Measurements from ENCODE around the gene GP5. TPM values are rescaled to one million over a fixed set of nuclear protein-coding genes. Genes with fewer than 3 reads are reported as not detected.

Gene GP5
- polyA plus RNA-seq, 3 donors, result 0.51 to 0.95 (median 0.69) TPM

DNA sequence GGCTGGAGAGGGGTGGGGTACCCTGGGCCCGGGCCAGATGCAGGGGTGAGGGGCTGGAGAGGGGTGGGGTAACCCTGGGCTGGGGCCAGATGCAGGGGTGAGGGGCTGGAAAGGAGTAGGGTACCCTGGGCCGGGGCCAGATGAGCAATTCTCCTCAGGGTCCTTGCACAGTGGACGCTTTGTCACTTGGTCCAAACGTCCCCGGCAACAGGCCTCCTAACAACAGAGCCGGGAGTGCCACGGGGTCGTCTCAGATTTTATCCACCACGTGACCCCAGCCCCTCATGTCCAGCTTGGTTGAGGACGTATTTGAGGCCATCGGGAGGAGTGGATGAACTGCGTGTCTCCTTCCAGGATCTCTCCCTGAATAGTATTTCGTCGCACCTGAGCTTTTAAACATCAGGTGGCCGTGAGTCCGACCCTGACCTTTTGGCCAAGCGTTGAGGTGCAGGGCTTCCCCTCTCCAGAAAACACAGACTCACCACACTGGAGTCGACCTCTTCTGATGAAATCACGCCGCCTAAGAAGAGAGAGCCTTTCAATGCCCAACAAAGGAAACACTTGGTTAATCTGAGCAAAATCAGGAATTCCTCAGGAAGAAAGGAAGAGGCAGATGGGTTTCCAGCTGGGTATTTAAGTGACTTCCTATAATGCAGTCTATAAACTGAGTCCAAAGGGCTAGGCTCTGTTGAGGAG, 16.7 kb downstream of the GP5 start:
- no peak for DNase-seq (ENCODE audit: extremely low read depth in 1 of 11, low read depth in 9 of 11, low spot score in 4 of 11)

DNA sequence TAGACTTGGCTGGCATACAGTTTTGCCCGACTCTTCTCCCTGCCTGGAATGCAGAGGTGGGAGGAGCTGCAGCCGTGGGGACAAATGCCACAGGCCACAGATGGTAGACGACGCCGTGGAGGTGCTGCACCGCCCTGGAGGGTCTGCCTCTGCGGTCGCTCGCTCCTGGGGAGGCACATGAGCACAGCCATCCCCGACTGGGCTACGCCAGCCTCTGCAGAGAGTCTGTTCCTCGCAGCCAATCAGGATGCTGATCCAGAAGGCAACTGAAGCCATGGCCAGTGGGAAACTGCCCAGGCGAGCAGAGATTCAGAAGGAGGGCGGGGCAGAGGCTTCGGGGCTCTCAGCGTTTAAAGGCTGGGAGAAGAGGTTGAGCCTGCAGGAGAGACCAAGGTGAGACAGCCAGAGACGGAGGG, 17.6 kb downstream of the GP5 start:
- no peak for DNase-seq (ENCODE audit: extremely low read depth in 1 of 11, low read depth in 9 of 11, low spot score in 4 of 11)

DNA sequence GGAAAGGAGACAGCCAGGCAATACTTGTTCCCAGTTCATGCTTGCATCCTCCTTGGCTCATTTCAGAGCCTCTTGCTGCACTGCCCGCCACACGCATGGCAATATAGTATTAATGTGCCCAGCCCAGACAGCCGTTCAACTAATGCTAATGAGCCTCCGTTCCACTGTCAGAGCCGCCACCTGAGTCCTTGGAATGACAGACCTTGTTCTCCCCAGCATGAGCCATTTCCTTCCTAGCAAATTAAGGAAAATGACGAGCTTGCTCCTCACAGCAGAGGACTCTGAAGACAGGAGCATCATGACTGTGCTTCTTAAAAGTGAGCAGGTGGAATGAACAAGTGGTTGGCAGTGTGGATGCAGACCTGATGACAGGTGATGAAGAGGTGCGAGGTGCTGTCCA, 18.7 kb downstream of the GP5 start:
- no peak for DNase-seq (ENCODE audit: extremely low read depth in 1 of 11, low read depth in 9 of 11, low spot score in 4 of 11)

DNA sequence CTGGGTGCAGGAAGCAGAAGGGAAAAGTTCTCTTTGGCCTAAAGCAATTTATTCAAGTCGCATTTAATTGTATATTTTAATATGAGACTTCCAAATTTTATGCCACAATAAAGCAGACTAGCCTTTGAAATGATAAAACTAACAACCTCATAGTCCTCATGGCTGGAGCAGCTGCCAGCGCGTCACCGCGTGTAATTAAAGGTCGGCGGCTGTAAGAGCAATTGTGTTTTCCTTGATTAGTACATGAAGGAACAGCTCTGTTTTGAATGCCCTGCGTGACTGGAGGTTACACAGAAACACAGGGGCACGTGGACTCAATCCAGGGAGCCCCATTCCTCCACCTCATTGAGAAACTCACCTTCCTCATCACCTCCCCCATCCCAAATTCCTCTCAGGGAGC, 19.4 kb downstream of the GP5 start:
- DNase-seq (ENCODE audit: extremely low read depth in 1 of 11, low read depth in 9 of 11, low spot score in 4 of 11), result no peak

DNA sequence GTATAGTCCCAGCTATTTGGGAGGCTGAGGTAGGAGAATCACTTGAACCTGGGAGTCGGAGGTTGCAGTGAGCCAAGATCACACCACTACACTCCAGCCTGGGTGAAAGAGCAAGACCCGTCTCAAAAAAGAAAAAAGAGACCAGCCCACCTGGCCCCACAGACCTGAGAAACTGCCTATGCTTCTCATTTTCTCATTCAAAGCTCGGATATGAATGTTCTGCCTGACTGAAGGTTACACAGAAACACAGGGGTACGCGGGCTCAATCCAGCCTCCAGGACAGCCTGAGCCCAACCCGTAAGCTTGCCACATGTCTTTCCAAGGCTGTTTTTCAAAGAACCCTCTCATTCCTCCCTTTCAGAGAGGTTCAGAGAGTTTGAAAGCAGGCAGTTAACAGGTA, 19.8 kb downstream of the GP5 start:
- DNase-seq (ENCODE audit: extremely low read depth in 1 of 11, low read depth in 9 of 11, low spot score in 4 of 11), result no peak

DNA sequence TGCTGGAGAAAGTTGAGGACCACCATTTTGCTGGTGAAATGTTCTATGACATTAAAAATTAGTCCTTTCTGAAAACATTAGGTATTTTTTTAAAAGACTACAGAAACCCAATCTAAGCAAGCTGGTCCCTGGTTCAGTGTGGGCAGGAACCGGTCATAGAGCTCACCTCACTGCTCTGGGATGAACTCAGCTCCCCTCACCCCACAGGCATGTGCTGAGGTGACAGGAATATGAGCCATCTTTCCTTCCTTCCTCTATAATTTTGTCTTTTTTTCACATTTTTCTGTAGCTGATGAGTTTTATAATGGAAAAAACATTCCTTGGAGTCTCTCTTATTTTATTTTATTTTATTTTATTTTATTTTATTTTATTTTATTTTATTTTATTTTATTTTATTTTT, 21.4 kb downstream of the GP5 start:
- no peak for DNase-seq (ENCODE audit: extremely low read depth in 1 of 11, low read depth in 9 of 11, low spot score in 4 of 11)

DNA sequence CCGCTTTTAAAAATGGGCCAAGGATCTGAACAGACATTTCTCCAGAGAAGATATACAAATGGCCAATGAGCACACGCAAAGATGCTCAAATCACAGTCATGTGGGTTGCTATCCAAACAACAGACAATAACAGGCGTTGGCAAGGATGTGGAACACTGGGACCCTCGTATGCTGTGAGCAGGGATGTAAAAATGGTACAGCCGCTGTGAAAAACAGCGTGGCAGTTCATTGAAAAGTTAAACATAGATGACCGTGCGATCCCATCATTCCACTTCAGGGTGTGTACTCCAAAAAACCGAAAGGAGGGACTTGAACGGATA, 22.9 kb downstream of the GP5 start:
- no peak for DNase-seq (ENCODE audit: extremely low read depth in 1 of 11, low read depth in 9 of 11, low spot score in 4 of 11)

DNA sequence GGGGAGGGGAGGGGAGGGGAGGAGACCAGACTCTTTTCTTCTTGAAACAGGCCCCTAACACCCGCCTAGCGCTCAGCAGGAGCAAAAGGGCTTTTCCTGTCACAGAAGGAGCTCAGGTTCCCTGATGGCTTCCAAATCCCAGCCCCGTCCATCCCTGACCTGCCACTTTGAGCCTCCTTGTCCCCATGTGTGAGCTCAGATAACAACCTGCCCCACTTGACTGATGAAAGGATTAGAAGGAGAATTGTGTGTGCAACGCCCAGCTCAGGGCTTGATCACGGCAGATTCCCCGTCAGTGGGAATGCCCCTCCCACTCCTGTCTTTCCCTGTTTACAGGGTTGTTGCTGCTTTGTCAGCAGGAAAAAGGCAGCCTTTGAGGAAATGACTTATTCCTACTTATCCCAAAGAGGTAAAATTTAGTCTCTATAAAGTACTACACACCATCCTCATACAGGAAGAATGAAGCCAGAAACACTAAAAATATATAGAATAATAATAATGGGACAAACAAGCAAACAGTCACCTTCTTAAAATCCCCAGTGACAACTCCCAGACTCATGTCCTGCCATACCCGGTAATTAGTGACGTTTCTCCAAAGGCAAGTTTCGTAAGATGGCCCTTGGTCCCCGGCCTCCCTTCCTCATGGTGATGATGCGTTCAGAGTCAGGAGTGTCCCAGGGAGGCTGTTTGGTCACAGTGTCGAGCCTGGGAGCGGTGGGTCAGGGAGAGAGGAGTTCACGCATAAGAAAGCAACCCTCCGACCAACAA, 23.4 kb downstream of the GP5 start:
- no peak for DNase-seq (ENCODE audit: extremely low read depth in 1 of 11, low read depth in 9 of 11, low spot score in 4 of 11)

DNA sequence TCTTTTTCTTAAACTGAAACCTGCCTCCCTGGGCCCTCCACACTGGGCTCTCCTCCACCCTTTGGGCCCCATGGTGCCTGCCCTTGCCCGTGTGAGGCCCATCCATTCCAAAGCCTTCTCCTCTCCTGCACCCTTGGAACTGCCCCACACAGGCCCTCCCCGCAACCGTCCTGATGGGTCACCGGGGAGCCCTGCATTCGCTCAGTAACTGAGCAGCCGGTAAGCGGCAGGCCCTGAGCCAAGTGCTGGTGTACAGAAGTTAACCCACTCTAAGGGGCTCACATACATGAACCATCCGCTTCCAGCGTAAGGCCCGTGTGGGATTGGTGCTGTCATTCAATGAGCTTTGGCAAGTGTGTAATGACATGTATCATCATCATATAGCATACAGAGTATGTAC, 24.1 kb downstream of the GP5 start:
- DNase-seq (ENCODE audit: extremely low read depth in 1 of 11, low read depth in 9 of 11, low spot score in 4 of 11), result no peak

DNA sequence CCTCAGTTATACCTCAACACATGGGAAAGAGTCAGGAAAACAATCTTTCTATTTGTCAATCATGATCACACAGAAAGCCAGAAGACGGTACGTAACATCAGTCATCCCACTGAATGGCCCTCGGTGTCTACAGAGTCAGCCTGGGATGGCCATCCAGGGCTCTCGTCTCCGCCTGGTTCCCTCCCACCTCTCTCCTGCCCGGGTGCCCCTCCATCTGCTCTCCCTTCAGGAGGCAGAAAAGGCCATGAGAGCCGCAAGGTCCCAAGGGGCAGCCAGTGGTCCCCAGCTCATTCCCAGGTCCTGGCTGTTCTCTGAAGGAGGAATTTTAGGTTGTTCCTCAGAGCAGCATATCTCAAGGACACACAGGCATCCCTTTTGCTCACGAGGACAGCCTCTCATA, 25.2 kb downstream of the GP5 start:
- DNase-seq (ENCODE audit: extremely low read depth in 1 of 11, low read depth in 9 of 11, low spot score in 4 of 11), result no peak

DNA sequence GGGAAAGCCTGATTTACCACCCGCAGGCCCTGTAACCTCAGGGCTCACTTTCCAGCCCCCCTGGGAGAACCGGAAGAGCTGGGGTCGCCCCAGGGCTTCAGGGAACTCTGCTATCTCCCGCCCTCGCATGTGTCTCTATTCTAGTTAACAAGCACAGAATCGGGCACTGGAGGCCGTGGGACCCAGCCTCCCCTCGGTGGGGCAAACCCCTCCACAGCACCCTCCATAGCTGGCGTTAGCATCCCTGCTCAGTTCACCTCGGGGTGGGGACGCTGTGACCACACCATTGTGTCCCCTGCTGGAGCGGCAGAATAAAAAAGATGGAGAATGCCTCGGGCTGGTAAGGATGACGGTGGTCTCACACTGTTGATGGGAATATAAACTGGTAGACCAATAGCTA, 26.0 kb downstream of the GP5 start:
- DNase-seq (ENCODE audit: extremely low read depth in 1 of 11, low read depth in 9 of 11, low spot score in 4 of 11), result no peak

DNA sequence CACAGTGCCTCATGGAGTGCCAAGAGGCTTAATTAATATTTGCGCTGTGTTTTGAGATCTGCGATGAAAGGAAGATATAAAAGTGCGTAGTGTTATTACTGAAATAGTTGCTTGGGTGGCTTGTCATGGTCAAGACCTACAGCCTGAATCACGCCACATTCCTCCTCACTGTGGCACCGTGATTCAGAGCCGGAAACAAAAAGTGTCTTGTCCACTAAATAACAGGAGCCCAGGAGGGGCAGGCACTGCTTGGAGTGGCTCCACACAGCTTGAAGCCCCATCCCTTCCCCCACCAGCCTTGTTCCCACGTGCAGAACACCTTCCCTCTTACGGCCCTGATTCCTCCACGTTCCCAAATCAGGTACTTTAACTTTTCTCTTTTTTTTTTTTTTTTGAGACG, 28.3 kb downstream of the GP5 start:
- DNase-seq (ENCODE audit: extremely low read depth in 1 of 11, low read depth in 9 of 11, low spot score in 4 of 11), result no peak

DNA sequence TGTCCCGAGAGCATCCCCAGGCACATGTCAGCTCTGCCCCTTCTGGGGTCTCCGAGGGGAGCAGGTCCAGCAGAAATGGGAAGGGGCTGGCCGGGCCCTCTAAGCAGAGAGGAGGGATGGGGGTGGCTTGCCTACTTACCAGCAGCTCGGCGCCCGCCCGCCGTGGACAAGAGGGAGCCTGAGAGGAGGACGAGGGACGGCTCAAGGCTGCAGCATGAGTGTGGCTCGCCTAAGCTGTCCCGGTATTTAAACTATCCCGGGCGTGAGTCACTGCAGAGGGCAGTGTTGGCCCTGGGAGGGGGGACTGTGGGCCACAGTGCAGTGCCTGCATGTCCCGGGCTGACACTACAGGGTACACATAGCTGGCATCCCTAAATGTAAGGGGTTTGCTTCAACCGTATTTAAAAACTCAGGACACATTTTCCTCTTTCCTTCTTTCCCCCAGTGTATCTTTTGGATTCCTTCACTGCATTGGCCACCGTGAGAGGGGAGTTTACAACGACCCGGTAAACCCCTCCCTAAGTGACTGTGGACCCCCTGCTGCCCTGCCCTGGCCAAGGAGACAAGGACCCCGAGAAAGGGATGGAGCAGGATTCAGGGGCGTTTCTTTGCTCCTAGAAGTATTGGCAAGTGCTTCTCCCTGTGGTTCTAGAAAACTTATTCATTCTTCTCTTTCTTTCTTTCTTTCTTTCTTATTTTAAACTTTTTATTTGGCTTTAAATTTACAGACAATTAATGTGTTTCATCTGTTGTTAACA, 29.4 kb downstream of the GP5 start, which contains the start of gene LRRC15:
TSS of gene LRRC15 (minus strand) at position 222 of the 758 bp plus-strand sequence. CDS start 8,700 bp downstream, outside the sequence.
- no peak for DNase-seq (ENCODE audit: extremely low read depth in 1 of 11, low read depth in 9 of 11, low spot score in 4 of 11)

DNA sequence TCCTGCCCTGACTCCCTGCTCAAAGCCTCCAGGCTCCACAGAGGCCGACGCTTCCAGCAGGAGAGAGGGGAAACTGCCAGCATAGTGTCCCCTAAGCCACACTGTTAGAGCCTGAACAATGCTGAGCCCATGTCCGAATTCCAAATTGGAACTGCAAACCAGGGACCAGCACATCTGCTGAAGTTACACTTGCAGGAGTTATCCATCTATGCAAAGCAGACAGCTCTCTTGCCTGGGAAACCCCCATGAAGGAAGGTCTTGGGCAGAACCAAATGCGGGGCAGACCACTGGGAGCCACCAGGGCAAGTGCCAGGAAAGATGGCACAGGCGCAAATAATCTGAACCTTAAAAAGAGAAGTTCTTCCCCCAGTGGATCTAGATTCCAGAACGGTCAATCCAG, 30.1 kb downstream of the GP5 start:
- DNase-seq (ENCODE audit: extremely low read depth in 1 of 11, low read depth in 9 of 11, low spot score in 4 of 11), result no peak

DNA sequence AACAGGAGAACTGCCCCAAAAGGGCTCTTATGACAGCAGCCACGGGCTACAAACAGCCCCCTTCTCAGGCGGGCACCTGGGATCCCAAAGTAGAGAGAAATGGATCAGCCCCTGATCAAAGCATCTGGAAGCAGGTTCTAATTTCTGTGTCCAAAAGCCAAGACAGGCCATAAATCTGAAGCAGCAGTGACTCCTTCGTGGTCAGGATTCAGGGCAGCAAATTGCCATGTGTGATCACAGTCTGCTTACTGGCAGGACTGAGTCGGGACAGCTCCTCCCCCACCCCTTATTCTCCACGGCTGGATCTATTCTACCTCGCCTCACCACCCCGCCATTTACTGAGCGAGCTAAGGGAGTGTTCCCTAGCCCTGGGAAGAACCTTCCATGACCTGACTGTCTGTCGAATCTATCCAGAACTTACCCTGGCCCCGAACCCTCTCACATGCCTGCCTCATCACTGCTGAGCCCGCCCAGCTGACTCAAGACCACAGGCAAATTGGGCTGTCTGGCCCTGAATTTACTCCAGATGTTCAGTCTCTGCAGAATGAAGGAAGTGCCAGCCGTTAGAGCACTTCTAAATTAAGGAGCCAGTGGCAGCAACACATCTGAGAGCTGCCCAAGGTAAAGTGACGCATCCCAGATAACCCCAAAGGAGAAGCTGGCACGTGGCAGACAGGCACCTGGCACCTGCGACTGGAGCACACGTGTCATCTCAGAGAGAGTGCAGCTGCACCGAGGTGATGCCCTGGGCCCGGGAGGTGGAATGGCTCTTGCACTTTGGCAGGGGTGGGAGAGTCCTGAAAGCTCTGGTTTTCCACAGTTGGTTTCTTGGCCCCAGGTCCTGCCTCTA, 30.8 kb downstream of the GP5 start:
- no peak for DNase-seq (ENCODE audit: extremely low read depth in 1 of 11, low read depth in 9 of 11, low spot score in 4 of 11)

DNA sequence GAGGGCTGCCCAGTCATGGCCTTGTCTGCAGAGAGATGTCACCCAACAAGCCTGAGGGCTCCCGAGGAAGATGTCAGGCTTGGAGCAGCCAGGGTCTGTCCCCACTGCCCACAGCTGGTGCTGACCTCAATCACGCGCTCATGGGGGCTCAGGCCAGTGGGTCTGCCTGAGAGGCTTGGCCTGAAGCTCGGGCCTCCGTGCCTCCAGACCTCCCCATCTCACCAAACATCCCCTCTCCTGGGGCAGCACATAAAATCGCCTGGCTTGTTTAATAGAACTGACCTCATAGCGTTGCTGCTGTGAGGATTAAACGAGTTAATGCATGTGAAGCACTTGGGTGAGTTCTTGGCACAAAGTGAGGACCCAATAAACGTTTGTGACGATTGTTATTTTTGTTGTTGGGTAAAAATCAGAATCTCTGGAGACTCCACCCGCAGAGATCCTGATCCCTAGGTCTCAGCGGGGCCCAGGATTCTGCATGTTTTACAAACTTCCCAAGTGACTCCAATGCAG, 33.0 kb downstream of the GP5 start:
- DNase-seq (ENCODE audit: extremely low read depth in 1 of 11, low read depth in 9 of 11, low spot score in 4 of 11), result no peak

DNA sequence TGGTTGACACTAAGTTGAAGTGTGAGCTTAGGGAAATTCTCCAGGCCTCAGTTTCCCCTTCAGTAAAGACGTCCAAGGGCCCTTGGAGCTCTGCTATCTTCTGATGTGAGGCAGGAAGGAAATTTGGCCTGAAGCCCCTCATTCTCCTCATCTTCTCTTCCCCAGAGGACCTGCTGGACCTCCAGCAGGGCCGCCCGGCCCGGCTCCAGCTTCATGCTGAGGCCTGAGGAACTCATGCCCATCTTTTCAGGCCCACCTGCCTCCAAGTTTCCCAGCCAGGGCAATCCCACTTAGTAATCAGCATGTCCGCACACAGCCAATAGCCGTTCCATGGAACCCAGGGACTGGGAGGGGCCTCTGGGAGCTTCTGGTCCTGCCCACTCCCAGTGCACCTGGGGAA, 33.5 kb downstream of the GP5 start:
- no peak for DNase-seq (ENCODE audit: extremely low read depth in 1 of 11, low read depth in 9 of 11, low spot score in 4 of 11)

DNA sequence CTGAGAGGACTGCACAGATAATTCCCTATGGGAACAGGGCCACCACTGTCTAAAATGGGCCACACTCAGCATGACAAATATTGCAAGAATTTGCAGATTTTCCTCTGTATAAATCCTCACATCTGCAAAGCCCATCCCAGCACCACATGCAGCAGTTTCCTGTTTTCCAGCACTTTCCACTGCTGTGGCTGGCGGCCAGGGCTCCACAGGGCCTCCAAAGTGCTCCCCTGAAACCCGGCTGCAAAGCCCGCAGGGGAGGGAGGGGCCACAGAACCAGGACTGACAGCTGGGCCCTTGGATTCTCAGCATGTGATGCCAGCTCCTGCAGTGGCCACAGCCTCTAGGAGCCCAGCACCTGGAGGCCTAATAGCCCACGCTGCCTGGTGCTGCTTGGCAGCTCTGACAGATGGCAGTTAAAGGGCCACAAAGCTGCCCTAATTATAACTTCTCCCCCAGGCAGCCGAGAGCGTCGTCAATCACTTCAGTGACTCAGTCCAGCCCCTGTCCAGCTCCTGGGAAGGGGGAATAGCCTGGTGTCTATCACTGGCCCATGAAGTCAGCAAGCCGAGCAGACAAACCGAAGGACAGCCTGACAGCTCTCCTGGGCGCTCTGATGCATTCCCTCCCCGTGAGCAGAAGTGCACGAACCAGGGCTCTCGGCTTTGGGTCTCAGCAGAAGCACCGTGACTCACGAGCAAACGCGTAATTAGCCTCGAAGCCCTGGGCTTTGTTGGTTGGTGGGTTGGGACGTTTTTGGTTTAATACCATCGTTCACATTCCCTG, 34.2 kb downstream of the GP5 start:
- DNase-seq (ENCODE audit: extremely low read depth in 1 of 11, low read depth in 9 of 11, low spot score in 4 of 11), result peak in 2 of 11 donors; percentile 27 to 40
